ENCODE results near the gene MGST1. TPM values are rescaled to one million over a fixed set of nuclear protein-coding genes. Genes with fewer than 3 reads are reported as not detected.
"Not testable (repeated sequence)": the region's sequence is repeated elsewhere in the genome, so short reads cannot be mapped to it uniquely, and the experiment has no call there.

The MGST1 gene
- total RNA-seq, 4 donors from 2014 or later = 4.6 to 85.6 (median 22.8) TPM

DNA sequence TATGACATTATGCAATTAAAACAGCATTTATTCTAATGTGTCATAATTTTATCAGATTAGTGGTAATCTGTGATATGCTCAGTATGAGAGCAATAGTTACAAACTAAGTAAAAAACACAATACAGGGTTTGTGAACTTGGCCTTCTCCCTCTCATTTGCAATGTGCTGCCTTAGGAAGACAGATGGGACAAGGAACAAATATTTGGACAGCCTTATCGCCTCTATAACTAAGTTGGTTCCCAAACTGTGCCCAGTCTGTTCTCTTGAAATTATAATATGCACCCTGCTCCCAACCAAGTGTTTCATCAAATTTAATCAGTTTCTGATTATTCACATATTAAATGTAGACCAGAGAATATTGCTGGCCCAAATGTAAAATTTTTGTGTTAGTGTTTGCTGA, 22.7 kb downstream of the MGST1 start:
- H3K27me3 ChIP-seq = no peaks in the 10 kb centered on the region
- no peak overlapping the region for H3K27ac ChIP-seq
- no peak for TF ChIP-seq POLR2A (IDR thresholded peaks at IDR 0.05)
- TF ChIP-seq, protein P1, sequence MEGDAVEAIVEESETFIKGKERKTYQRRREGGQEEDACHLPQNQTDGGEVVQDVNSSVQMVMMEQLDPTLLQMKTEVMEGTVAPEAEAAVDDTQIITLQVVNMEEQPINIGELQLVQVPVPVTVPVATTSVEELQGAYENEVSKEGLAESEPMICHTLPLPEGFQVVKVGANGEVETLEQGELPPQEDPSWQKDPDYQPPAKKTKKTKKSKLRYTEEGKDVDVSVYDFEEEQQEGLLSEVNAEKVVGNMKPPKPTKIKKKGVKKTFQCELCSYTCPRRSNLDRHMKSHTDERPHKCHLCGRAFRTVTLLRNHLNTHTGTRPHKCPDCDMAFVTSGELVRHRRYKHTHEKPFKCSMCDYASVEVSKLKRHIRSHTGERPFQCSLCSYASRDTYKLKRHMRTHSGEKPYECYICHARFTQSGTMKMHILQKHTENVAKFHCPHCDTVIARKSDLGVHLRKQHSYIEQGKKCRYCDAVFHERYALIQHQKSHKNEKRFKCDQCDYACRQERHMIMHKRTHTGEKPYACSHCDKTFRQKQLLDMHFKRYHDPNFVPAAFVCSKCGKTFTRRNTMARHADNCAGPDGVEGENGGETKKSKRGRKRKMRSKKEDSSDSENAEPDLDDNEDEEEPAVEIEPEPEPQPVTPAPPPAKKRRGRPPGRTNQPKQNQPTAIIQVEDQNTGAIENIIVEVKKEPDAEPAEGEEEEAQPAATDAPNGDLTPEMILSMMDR (IDR thresholded peaks at IDR 0.05) = no peak
- no peak overlapping the region for H3K4me3 ChIP-seq
- intact Hi-C loops (cut with DNase I; ENCODE audit: low total_unique reads) = no loop called here
- H3K9me3 ChIP-seq = no peaks in the 10 kb centered on the region
- H3K36me3 ChIP-seq = no peaks in the 10 kb centered on the region
- no peak for DNase-seq
- H3K4me1 ChIP-seq = no peaks in the 10 kb centered on the region

DNA sequence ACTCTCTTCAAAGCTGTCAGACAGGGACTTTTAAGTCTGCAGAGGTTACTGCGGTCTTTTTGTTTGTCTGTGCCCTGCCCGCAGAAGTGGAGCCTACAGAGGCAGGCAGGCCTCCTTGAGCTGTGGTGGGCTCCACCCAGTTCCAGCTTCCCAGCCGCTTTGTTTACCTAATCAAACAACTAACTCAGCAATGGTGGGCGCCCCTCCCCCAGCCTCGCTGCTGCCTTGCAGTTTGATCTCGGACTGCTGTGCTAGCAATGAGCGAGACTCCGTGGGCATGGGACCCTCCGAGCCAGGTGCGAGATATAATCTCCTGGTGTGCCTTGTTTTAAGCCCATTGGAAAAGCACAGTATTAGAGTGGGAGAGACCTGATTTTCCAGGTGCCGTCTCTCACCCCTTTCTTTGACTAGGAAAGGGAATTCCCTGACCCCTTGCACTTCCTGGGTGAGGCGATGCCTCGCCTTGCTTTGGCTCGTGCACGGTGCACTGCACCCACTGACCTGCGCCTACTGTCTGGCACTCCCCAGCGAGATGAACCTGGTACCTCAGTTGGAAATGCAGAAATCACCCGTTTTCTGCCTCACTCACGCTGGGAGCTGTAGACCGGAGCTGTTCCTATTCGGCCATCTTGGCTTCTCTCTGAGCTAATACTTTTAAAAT, 35.3 kb downstream of the MGST1 start:
- DNase-seq; intact Hi-C loops (cut with DNase I; ENCODE audit: low total_unique reads); H3K9me3 ChIP-seq; H3K4me3 ChIP-seq; H3K27ac ChIP-seq; H3K36me3 ChIP-seq; H3K27me3 ChIP-seq; H3K4me1 ChIP-seq: not testable (repeated sequence)

DNA sequence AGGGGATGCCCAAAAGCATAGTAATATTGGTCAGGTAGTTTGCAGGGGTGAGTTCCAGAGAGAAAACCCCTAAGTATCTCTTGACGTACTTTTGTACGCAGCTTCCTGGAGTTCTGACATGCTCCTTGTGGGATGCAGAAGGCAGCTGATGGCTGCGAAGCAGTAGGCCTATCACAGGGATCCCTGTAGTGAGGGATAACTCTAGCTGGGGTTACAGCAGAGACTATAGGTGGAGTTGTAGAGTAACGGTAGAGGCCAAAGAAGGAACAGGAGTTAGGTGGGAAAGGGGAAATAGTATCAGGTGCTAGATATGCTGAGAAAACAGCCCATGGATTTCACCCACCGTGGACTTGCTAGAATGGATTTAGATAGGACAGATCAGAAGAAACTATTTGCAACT, 37.3 kb downstream of the MGST1 start:
- Histone ChIP-seq H3K4me3 (no peak overlapping the region), H3K27me3 (no peaks in the 10 kb centered on the region), H3K9me3 (no peaks in the 10 kb centered on the region), H3K4me1 (no peaks in the 10 kb centered on the region), H3K36me3 (no peaks in the 10 kb centered on the region), H3K27ac (no peak overlapping the region)
- no peak for TF ChIP-seq POLR2A (IDR thresholded peaks at IDR 0.05)
- TF ChIP-seq, protein P1 (IDR thresholded peaks at IDR 0.05) = no peak
- DNase-seq = no peak
- intact Hi-C loops (cut with DNase I; ENCODE audit: low total_unique reads) = no loop called here

DNA sequence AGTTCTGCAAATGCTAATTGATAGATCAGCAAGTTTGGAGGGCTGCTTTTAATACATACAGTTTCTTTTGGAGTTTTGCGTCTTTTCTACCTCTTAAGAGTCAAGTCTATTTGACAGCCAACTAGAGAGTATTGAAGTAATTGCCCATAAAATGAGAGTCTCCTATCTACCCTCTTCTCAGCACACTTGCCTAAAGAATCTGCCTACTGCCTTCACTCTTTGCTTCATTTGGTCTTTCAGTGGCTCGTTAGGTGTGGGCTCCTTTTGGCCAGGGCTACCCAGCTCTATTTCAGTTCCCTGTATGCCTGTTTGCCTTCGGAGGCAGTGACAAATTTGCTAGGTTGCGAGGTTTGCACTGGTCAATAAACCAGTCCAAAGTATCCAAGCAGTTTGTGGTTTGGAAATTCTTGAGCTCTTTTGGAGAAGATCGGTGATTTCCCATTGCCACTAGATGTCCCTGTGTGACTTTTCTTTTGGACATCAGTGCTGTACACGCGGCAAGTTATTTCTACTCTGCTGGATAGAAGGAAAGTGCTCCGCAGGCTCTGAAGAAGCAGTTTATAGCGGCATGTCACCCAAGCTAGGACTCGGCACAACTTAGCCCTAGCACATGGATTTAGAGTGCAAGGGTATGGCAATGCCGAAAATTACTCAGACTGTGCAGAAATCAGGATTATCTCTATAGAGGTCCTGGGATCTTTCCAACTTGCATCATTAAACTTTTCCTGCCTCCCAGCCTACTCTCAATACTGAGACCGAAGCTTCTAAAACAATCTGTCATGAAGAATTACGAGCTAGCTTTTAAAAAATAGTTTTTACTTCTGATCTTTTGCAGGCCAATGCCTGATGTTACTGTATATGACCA, 38.6 kb downstream of the MGST1 start:
- TF ChIP-seq POLR2A (IDR thresholded peaks at IDR 0.05) = no peak
- TF ChIP-seq, protein P1 (IDR thresholded peaks at IDR 0.05) = peak; percentile 43 to 53 (median 48)
- H3K4me3 ChIP-seq = no peak overlapping the region
- no peaks in the 10 kb centered on the region for H3K9me3 ChIP-seq
- DNase-seq = peak; percentile 22 to 36
- intact Hi-C loops (cut with DNase I; ENCODE audit: low total_unique reads) = no loop called here
- H3K4me1 ChIP-seq = no peaks in the 10 kb centered on the region
- no peaks in the 10 kb centered on the region for H3K27me3 ChIP-seq
- no peak overlapping the region for H3K27ac ChIP-seq
- H3K36me3 ChIP-seq = no peaks in the 10 kb centered on the region

DNA sequence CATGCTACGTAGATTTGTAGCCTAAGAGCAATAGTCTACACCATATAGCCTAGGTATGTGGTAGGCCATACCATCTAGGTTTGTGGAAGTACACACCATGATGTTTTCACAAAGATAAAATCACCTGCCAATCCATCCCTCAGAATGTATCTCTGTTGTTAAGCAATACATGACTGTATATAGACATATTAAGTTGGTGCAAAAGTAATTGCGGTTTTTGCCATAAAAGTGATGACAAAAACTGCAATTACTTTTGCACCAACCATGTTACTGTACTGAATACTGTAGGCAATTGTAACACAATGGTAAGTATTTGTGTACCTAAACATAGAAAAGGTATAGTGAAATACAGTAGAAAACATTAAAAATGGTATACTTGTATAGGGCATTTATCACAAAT, 40.5 kb downstream of the MGST1 start:
- DNase-seq = no peak
- Histone ChIP-seq H3K9me3 (peaks cover 0 to 4% of the 10 kb centered on the region in 2 donors), H3K4me3 (no peak overlapping the region), H3K36me3 (no peaks in the 10 kb centered on the region), H3K27me3 (no peaks in the 10 kb centered on the region), H3K4me1 (no peaks in the 10 kb centered on the region), H3K27ac (no peak overlapping the region)
- TF ChIP-seq, protein P1 (IDR thresholded peaks at IDR 0.05) = no peak
- no peak for TF ChIP-seq POLR2A (IDR thresholded peaks at IDR 0.05)
- intact Hi-C loops (cut with DNase I; ENCODE audit: low total_unique reads) = no loop called here
